Measurements from ENCODE around the gene UBE2I. TPM values are rescaled to one million over a fixed set of nuclear protein-coding genes. Genes with fewer than 3 reads are reported as not detected.

The UBE2I gene
- total RNA-seq (2022; extraction: Qiagen RNA extraction): 148 to 182 TPM (median 160 TPM) in 5 replicates

DNA sequence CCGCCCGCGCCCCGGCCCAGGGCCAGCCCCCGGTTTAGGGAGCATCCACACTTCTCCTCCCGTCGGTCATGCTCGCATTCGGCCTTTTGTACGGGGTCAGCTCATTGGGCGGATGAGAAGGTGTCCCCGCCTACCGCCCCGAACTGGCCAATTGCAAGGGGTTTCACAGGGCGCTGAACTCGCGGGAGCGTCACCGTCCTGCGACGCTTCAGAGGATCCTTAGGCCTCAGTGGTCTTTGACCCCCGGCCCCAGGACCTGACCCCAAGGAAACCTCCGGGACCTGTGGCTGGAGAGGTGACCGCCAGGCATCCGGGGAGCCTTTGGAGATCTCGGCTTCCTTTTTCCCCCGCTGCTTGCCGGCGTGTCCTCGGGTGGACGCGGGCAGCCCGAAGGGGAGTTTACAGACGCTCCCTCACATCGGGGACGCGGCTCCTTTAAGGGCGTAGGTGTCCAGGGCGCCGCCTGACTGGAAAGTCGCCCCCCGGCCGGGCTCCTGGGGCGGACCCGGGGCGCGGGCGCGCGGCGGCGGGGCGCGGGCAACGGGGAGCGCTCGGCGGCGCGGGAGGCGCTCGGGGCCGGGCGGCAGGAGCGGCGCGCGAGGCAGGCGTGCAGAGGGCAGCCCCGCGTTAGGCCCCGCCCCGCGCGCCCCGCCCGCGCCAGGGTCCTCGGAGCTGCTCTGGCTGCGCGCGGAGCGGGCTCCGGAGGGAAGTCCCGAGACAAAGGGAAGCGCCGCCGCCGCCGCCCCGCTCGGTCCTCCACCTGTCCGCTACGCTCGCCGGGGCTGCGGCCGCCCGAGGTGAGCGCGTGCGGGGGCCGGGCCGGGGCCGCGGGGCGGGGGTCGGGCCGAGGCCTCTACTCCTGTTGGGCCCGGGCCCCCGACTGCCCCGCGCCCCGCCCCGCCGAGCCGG, at the start of gene UBE2I:
Gene UBE2I, plus strand, starts transcription at position 660 of the 909 bp plus-strand sequence. CDS start 4,395 bp downstream, outside the sequence.

DNA sequence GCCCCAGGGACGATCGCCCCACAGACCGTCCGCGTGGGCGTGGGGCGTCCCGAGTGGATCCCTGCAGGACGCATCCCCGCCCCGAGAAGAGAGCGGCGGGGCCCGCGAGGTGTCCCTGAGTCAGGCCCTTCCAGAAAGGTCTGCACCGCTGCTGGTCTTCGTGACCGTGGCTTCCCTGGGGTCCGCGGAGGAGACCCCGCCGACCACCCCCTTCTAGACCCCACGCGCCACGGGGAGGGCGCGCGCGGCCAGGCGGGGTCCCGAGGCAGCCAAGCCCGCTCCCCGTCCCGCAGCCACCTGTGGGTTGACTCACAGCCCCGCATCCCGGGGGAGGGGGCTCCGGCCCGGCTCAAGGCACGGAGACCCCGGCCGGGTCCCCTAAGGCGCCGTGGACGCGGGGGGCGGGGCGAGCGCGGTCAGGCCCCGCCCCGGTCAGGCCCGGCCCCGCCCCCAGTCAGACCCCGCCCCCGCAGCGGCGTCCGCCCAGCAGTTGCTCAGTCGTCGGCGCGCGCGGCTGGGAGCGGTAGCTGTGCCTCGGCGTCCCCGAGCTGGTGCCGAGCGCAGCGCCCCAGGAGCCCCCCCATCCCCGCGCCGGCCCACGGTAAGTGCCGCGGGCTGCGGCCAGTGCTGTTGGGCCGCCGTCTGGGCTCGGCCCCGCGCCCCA, 23.8 kb downstream of the UBE2I start, which contains the start of gene BAIAP3:
Gene BAIAP3, plus strand, starts transcription at position 497 of the 664 bp plus-strand sequence. CDS start 4,905 bp downstream, outside the sequence.

DNA sequence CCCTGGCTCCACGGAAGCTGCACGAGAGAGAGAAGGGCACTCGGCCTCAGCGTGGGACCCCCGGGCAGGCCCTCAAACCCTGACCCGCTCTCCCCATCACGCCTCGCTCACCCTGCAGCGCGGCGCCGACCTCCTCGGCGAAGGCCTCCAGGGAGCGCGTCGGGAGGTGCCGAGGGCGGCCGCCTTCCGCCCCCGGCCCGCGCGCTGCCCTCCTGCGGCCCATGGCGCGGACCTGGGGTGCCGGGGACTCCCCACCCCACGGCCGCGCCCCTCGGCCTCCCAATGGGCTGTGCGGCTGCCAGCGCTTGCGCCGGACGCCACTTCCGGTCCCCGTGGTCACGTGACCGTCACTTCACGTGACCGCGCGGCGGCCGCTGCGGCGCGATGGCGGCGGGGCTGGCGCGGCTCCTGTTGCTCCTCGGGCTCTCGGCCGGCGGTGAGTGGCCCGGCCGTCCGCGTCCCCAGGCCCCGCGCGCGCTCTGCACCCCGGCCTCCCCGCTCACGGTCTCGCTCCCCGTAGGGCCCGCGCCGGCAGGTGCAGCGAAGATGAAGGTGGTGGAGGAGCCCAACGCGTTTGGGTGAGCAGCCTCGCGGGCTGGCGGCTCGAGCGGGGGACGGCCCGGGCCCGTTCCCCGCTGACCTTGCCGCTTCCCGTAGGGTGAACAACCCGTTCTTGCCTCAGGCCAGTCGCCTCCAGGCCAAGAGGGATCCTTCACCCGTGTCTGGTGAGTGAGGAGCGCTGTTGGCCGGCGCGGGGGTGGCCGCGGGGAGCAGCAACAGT, 42.3 kb downstream of the UBE2I start, which contains the start of the genes GNPTG and TSR3:
Gene GNPTG, plus strand, starts transcription at position 350 of the 781 bp plus-strand sequence. Its CDS starts 35 bp downstream, at position 385.
Gene TSR3, minus strand, starts transcription at position 297 of the 781 bp plus-strand sequence. Its CDS starts 74 bp downstream, at position 223.

Other genes with a start within 250 kb of the UBE2I start
- gene SSTR5, start 236.9 kb upstream of the UBE2I start, total RNA-seq (2022; extraction: Qiagen RNA extraction): 0.51 to 0.79 TPM (median 0.60 TPM) in 5 replicates
- 0.05 to 0.08 TPM in 2 of 5 replicates, not detected in the others for gene C1QTNF8, start 213.4 kb upstream of the UBE2I start, total RNA-seq (2022; extraction: Qiagen RNA extraction)
- 12.7 to 20.5 TPM (median 17.0 TPM) in 5 replicates for gene CACNA1H, start 156.5 kb upstream of the UBE2I start, total RNA-seq (2022; extraction: Qiagen RNA extraction)
- 0.07 to 0.16 TPM (median 0.13 TPM) in 4 of 5 replicates, not detected in the other for gene TPSG1, start 84.4 kb upstream of the UBE2I start, total RNA-seq (2022; extraction: Qiagen RNA extraction)
- 0.09 to 0.11 TPM in 2 of 5 replicates, not detected in the others for gene TPSB2, start 79.5 kb upstream of the UBE2I start, total RNA-seq (2022; extraction: Qiagen RNA extraction)
- 0.06 to 0.10 TPM in 2 of 5 replicates, not detected in the others for gene TPSAB1, start 68.9 kb upstream of the UBE2I start, total RNA-seq (2022; extraction: Qiagen RNA extraction)
- not detected in 5 replicates for gene TPSD1, start 53.6 kb upstream of the UBE2I start, total RNA-seq (2022; extraction: Qiagen RNA extraction)
- 0.69 to 1.4 TPM (median 0.95 TPM) in 5 replicates for gene BAIAP3, start 24.0 kb downstream of the UBE2I start, total RNA-seq (2022; extraction: Qiagen RNA extraction)
- 54.8 to 98.7 TPM (median 96.4 TPM) in 5 replicates for gene TSR3, start 42.2 kb downstream of the UBE2I start, total RNA-seq (2022; extraction: Qiagen RNA extraction)
- gene GNPTG, start 42.3 kb downstream of the UBE2I start, total RNA-seq (2022; extraction: Qiagen RNA extraction): 23.0 to 38.6 TPM (median 34.7 TPM) in 5 replicates
- 14.9 to 25.3 TPM (median 24.1 TPM) in 5 replicates for gene UNKL, start 105.1 kb downstream of the UBE2I start, total RNA-seq (2022; extraction: Qiagen RNA extraction)
- 32.7 to 37.9 TPM (median 35.6 TPM) in 5 replicates for gene UQCC4, start 111.1 kb downstream of the UBE2I start, total RNA-seq (2022; extraction: Qiagen RNA extraction)
- not detected in 5 replicates for gene PERCC1, start 121.4 kb downstream of the UBE2I start, total RNA-seq (2022; extraction: Qiagen RNA extraction)
- 0.07 to 0.36 TPM (median 0.18 TPM) in 5 replicates for gene CCDC154, start 134.9 kb downstream of the UBE2I start, total RNA-seq (2022; extraction: Qiagen RNA extraction)
- 61.5 to 77.6 TPM (median 71.6 TPM) in 5 replicates for gene CLCN7, start 165.4 kb downstream of the UBE2I start, total RNA-seq (2022; extraction: Qiagen RNA extraction)
- gene PTX4, start 179.3 kb downstream of the UBE2I start, total RNA-seq (2022; extraction: Qiagen RNA extraction): 0.03 TPM in 1 of 5 replicates, not detected in the others
- gene TELO2, start 183.7 kb downstream of the UBE2I start, total RNA-seq (2022; extraction: Qiagen RNA extraction): 25.9 to 42.3 TPM (median 36.3 TPM) in 5 replicates
- 0.08 to 0.11 TPM (median 0.09 TPM) in 4 of 5 replicates, not detected in the other for gene TMEM204, start 224.0 kb downstream of the UBE2I start, total RNA-seq (2022; extraction: Qiagen RNA extraction)

All from A549 treated with AZD2906 at 1 μM for 4 hours (cell line).